Kidney (tissue), 14 donors: Measurements from ENCODE around the gene TSFM. TPM values are rescaled to one million over a fixed set of nuclear protein-coding genes. Genes with fewer than 3 reads are reported as not detected.
"Not testable (repeated sequence)": the region's sequence is repeated elsewhere in the genome, so short reads cannot be mapped to it uniquely, and the experiment has no call there.

Experiments used
- DNase-seq, 5 donors: peaks; one replicate each; pipeline ENCODE4 v3.0.0-alpha.2; 2013 to 2020
- FAIRE-seq: peaks from 2 replicates; lab custom pipeline; 2012; peaks lifted over from hg19 to GRCh38; lab: Jason Lieb, UNC
- H3K27ac ChIP-seq, 2 donors: one replicate each; pipeline ENCODE4 v1.7.0; 2013; ENCODE audit warnings: low read depth in 2 of 2, low read length in 2 of 2, inconsistent platforms in 1 of 2
- H3K27me3 ChIP-seq: one replicate; pipeline ENCODE4 v1.7.1; 2013; ENCODE audit warnings: low read length, inconsistent platforms; ENCODE audit not compliant: control insufficient read depth, insufficient read depth
- H3K36me3 ChIP-seq, 3 donors: one replicate each; pipeline versions ENCODE4 v1.7.0 to v1.7.1; 2013; ENCODE audit warnings: low read length in 3 of 3, control low read depth in 1 of 3, inconsistent platforms in 1 of 3; ENCODE audit not compliant: insufficient read depth in 3 of 3, control insufficient read depth in 2 of 3
- H3K4me1 ChIP-seq, 3 donors: one replicate each; pipeline versions ENCODE4 v1.7.0 to v1.7.1; 2013; ENCODE audit warnings: low read length in 3 of 3, inconsistent platforms in 1 of 3, low read depth in 1 of 3; ENCODE audit not compliant: control insufficient read depth in 2 of 3, insufficient read depth in 2 of 3
- H3K4me3 ChIP-seq, 3 donors: one replicate each; pipeline versions ENCODE4 v1.7.0 to v1.8.1; 2013; ENCODE audit warnings: low read length in 3 of 3, control low read depth in 1 of 3, inconsistent platforms in 1 of 3
- H3K9ac ChIP-seq, 3 donors: one replicate each; pipeline versions ENCODE4 v1.7.0 to v1.7.1; 2013; ENCODE audit warnings: low read length in 3 of 3, control low read depth in 1 of 3, inconsistent platforms in 1 of 3
- H3K9me3 ChIP-seq, 3 donors: one replicate each; pipeline versions ENCODE4 v1.7.0 to v1.7.1; 2013; ENCODE audit warnings: low read length in 3 of 3, control low read depth in 1 of 3, inconsistent platforms in 1 of 3; ENCODE audit not compliant: control insufficient read depth in 2 of 3, insufficient read depth in 1 of 3
- CTCF ChIP-seq: IDR thresholded peaks from 3 replicates; pipeline ENCODE4 v1.5.1; 2012; ENCODE audit warnings: mild to moderate bottlenecking, moderate library complexity, borderline replicate concordance; ENCODE audit not compliant: insufficient read depth; ENCODE audit errors: extremely low read depth
- intact Hi-C: fragments of 100-400 bp; cut with DNase I; formaldehyde crosslinking; loops from one replicate; pipeline ENCODE4 v1.11.1; 2022
- polyA plus RNA-seq: library from polyadenylated mRNA; stranded (reverse); fragments of 350-450 nt; fragmentation: Illumina TruSeq; extraction: RNeasy Lipid Tissue Mini Kit (QIAGEN cat#74804); gene quantifications from one replicate; pipeline ENCODE4 v1.2.3, GENCODE V29; 2014; ENCODE audit warnings: low read depth, low replicate concordance; ENCODE audit not compliant: insufficient read depth
- total RNA-seq: library from RNA; stranded (reverse); fragmentation: NEBNext Ultra II Directional; extraction: Animal tissue kit (Norgen Biotek cat#: 25700); gene quantifications from one replicate; pipeline ENCODE4 v1.2.1, GENCODE V29; 2021
- donor health status: control.
- donor health status: control.
- donor health status: control.
- donor health status: control.
- donor health status: control.
- donor health status: DM: yes; HTN: yes; CAD: no.
- donor health status: Normal renal cell carcinoma (clear cell type).

Gene TSFM
- total and polyA plus RNA-seq, 2 donors from 2014 or later = 32.8 to 84.6 TPM

GRCh38 chr12:57771236-57771872 lies 11.2 kb upstream of the TSFM start:
- Histone ChIP-seq H3K9ac (peak overlapping the region; percentile 20 to 83 (median 58)), H3K27ac (peak overlapping the region; percentile 91 to 96), H3K36me3 (peaks cover 0 to 2% (median 0%) of the 10 kb centered on the region in 3 donors), H3K4me3 (peak overlapping the region; percentile 81 to 95 (median 89)), H3K9me3 (no peaks in the 10 kb centered on the region), H3K4me1 (peaks cover 0 to 12% (median 4%) of the 10 kb centered on the region in 3 donors), H3K27me3 (peaks cover 6% of the 10 kb centered on the region)
- no peak for TF ChIP-seq CTCF
- no peak for FAIRE-seq
- intact Hi-C loops = no loop called here
- peak; percentile 93 to 97 (median 95) for DNase-seq

- Histone ChIP-seq H3K9me3 (no peaks in the 10 kb centered on the region), H3K9ac (peak within 1 kb of the TSS; percentile 61 to 86 (median 83)), H3K4me3 (peak within 1 kb of the TSS; percentile 81 to 95 (median 89)), H3K27ac (peak within 1 kb of the TSS; percentile 91 to 96), H3K4me1 (peaks cover 0 to 7% (median 0%) of the 10 kb centered on the region in 3 donors), H3K36me3 (peaks cover 0 to 4% (median 0%) of the 10 kb centered on the region in 3 donors), H3K27me3 (peaks cover under 1% of the 10 kb centered on the region)
- no peak for TF ChIP-seq CTCF
- FAIRE-seq (no peak), DNase-seq (peak; percentile 97 to 99 (median 98))
- intact Hi-C loops = no loop called here
Measured at GRCh38 chr12:57771873-57772428, 10.6 kb upstream of the TSFM start, which contains the start of gene METTL1. Gene METTL1, minus strand, starts transcription at chr12:57772105. Its CDS starts 22 bp downstream, at chr12:57772083.

GRCh38 chr12:57772429-57773322 lies 9.9 kb upstream of the TSFM start, which contains the start of gene EEF1AKMT3:
Gene EEF1AKMT3, plus strand, starts transcription at chr12:57772614. Its CDS starts 111 bp downstream, at chr12:57772725.
- Histone ChIP-seq H3K4me3 (peak within 1 kb of the TSS; percentile 81 to 95 (median 89)), H3K9ac (peak within 1 kb of the TSS; percentile 61 to 86 (median 83)), H3K36me3 (peaks cover 0 to 4% (median 0%) of the 10 kb centered on the region in 3 donors), H3K27me3 (no peaks in the 10 kb centered on the region), H3K9me3 (no peaks in the 10 kb centered on the region), H3K4me1 (peaks cover 0 to 7% (median 0%) of the 10 kb centered on the region in 3 donors), H3K27ac (peak within 1 kb of the TSS; percentile 91 to 96)
- no peak for TF ChIP-seq CTCF
- no peak for FAIRE-seq
- DNase-seq = peak in 4 of 5 donors; percentile 51 to 90 (median 66)
- intact Hi-C loops = no loop called here

GRCh38 chr12:57774634-57775033 lies 8.0 kb upstream of the TSFM start:
- DNase-seq = peak in 1 of 5 donors; percentile 56
- intact Hi-C loops, H3K27ac ChIP-seq, FAIRE-seq, H3K4me3 ChIP-seq, H3K9ac ChIP-seq, H3K4me1 ChIP-seq, H3K9me3 ChIP-seq, H3K27me3 ChIP-seq, H3K36me3 ChIP-seq: not testable (repeated sequence)
